GM23338 (cell line): ENCODE results near the gene SLC39A11. TPM values are rescaled to one million over a fixed set of nuclear protein-coding genes. Genes with fewer than 3 reads are reported as not detected.

Experiments used
- ATAC-seq: fragments of 200-7000 bp; cut with Tn5 transposase; 3 replicates; pipeline ENCODE4 v1.9.1; 2020
- DNase-seq: peaks from one replicate; pipeline ENCODE4 v3.0.0-alpha.2; 2015; ENCODE audit warnings: low spot score
- H2AFZ ChIP-seq: fragments of 200-600 bp; sonication (generic); 2 replicates; pipeline ENCODE4 v1.8.0; 2016; ENCODE audit warnings: antibody characterized with exemption, mild to moderate bottlenecking, moderate library complexity
- H3F3A ChIP-seq: fragments of 200-600 bp; sonication (generic); replicated peaks from 2 replicates; pipeline ENCODE4 v1.8.0; 2017; ENCODE audit warnings: antibody characterized with exemption, mixed run types, low read depth
- H3K27ac ChIP-seq: fragments of 200-600 bp; sonication (generic); 2 replicates; pipeline ENCODE4 v1.6.1; 2016; ENCODE audit warnings: low read depth
- H3K27me3 ChIP-seq: fragments of 200-600 bp; sonication (generic); 2 replicates; pipeline ENCODE4 v1.8.0; 2016; ENCODE audit warnings: mild to moderate bottlenecking, mixed run types, moderate library complexity; ENCODE audit not compliant: insufficient read depth
- H3K36me3 ChIP-seq: fragments of 200-600 bp; sonication (generic); 2 replicates; pipeline ENCODE4 v1.8.0; 2016; ENCODE audit warnings: mild to moderate bottlenecking; ENCODE audit not compliant: insufficient read depth
- H3K4me1 ChIP-seq: fragments of 200-600 bp; sonication (generic); 2 replicates; pipeline ENCODE4 v1.8.0; 2016; ENCODE audit warnings: mild to moderate bottlenecking, moderate library complexity; ENCODE audit not compliant: insufficient read depth
- H3K4me2 ChIP-seq: fragments of 200-600 bp; sonication (generic); 2 replicates; pipeline ENCODE4 v1.7.1; 2017; ENCODE audit warnings: mixed run types
- H3K4me3 ChIP-seq: fragments of 200-600 bp; sonication (generic); 2 replicates; pipeline ENCODE4 v1.6.1; 2016; ENCODE audit warnings: mixed run types
- H3K79me2 ChIP-seq: fragments of 200-600 bp; sonication (generic); replicated peaks from 2 replicates; pipeline ENCODE4 v1.8.0; 2017; ENCODE audit warnings: mild to moderate bottlenecking; ENCODE audit not compliant: insufficient read depth
- H3K9me2 ChIP-seq: fragments of 200-600 bp; sonication (generic); 2 replicates; pipeline ENCODE4 v1.8.0; 2017; ENCODE audit not compliant: insufficient read depth
- H4K20me1 ChIP-seq: fragments of 200-600 bp; sonication (generic); replicated peaks from 2 replicates; pipeline ENCODE4 v1.8.0; 2017; ENCODE audit warnings: mild to moderate bottlenecking; ENCODE audit not compliant: insufficient read depth
- H3K27ac Mint-ChIP-seq: 2 replicates; pipeline ENCODE4 v1.8.0; 2020; ENCODE audit warnings: inconsistent platforms, mild to moderate bottlenecking, moderate library complexity, mixed read lengths
- H3K27me3 Mint-ChIP-seq: 3 replicates; pipeline ENCODE4 v1.8.0; 2022; ENCODE audit warnings: low read depth, mild to moderate bottlenecking, moderate library complexity, mixed read lengths, inconsistent platforms; ENCODE audit not compliant: insufficient read depth, poor library complexity
- H3K36me3 Mint-ChIP-seq: 3 replicates; pipeline ENCODE4 v1.8.0; 2021; ENCODE audit warnings: low read depth, mild to moderate bottlenecking, inconsistent platforms, moderate library complexity, mixed read lengths
- H3K4me1 Mint-ChIP-seq: 3 replicates; pipeline ENCODE4 v1.8.0; 2020; ENCODE audit warnings: mild to moderate bottlenecking, inconsistent platforms, mixed read lengths
- H3K4me3 Mint-ChIP-seq: 3 replicates; pipeline ENCODE4 v1.8.0; 2021; ENCODE audit warnings: moderate library complexity, mild to moderate bottlenecking, inconsistent platforms, mixed read lengths
- H3K9me3 Mint-ChIP-seq: 3 replicates; pipeline ENCODE4 v1.8.0; 2020; ENCODE audit warnings: moderate library complexity, mild to moderate bottlenecking, inconsistent platforms, mixed read lengths
- CREB1 ChIP-seq: fragments of 250-450 bp; sonication (Bioruptor Pico); IDR thresholded peaks from 2 replicates; pipeline ENCODE4 v1.5.0; 2020; ENCODE audit warnings: low read depth, mild to moderate bottlenecking, moderate library complexity
- CTCF ChIP-seq, 2 experiments: fragments of 200-600 bp in 1 of 2; sonication (generic) in 1 of 2; conservative IDR thresholded peaks; 2 replicates each; pipeline versions ENCODE4 v1.5.1 to v1.6.1; 2016 to 2017; ENCODE audit warnings: antibody characterized with exemption in 2 of 2, low read depth in 2 of 2, mild to moderate bottlenecking in 2 of 2, moderate library complexity in 1 of 2
- ETS1 ChIP-seq: IDR thresholded peaks from 2 replicates; pipeline ENCODE4 v1.6.1; 2016; ENCODE audit warnings: antibody characterized with exemption
- EZH2phosphoT487 ChIP-seq: fragments of 200-600 bp; sonication (generic); IDR thresholded peaks from one replicate; pipeline ENCODE4 v1.8.1; 2018; ENCODE audit warnings: antibody characterized with exemption; ENCODE audit not compliant: unreplicated experiment
- JUNB ChIP-seq: IDR thresholded peaks from one replicate; pipeline ENCODE4 v1.6.1; 2016; ENCODE audit warnings: antibody characterized with exemption; ENCODE audit not compliant: unreplicated experiment
- NANOG ChIP-seq: IDR thresholded peaks from 2 replicates; pipeline ENCODE4 v1.6.1; 2016; ENCODE audit warnings: antibody characterized with exemption, borderline replicate concordance
- POLR2AphosphoS5 ChIP-seq: IDR thresholded peaks from 2 replicates; pipeline ENCODE4 v1.6.1; 2016; ENCODE audit warnings: antibody characterized with exemption, low read depth
- STAT1 ChIP-seq: IDR thresholded peaks from one replicate; pipeline ENCODE4 v1.6.1; 2016; ENCODE audit warnings: antibody characterized with exemption; ENCODE audit not compliant: unreplicated experiment
- ZNF114 ChIP-seq: fragments of 250-450 bp; sonication (Bioruptor Pico); IDR thresholded peaks from 2 replicates; pipeline ENCODE4 v1.5.0; 2020; ENCODE audit warnings: mild to moderate bottlenecking, moderate library complexity
- ZNF331 ChIP-seq: fragments of 250-450 bp; sonication (Bioruptor Pico); IDR thresholded peaks from 2 replicates; pipeline ENCODE4 v1.5.0; 2020; ENCODE audit warnings: low read depth, mild to moderate bottlenecking, moderate library complexity
- polyA plus RNA-seq: library from polyadenylated mRNA; unstranded; fragments of >200 nt; fragmentation: Nextera tagmentation; extraction: Ambion mirVana; gene quantifications from 2 replicates; pipeline ENCODE4 v1.2.1, GENCODE V29; 2016
- total RNA-seq: library from RNA; depleted of rRNA; stranded (reverse); fragments of >200 nt; shearing (Covaris generic); gene quantifications from 2 replicates; pipeline ENCODE4 v1.2.3, GENCODE V29; 2014
- TF ChIP-seq, protein P1 (sequence below): IDR thresholded peaks from one replicate; pipeline ENCODE4 v1.6.1; 2018; ENCODE audit warnings: antibody characterized with exemption; ENCODE audit not compliant: unreplicated experiment

SLC39A11 gene
- total and polyA plus RNA-seq, 2 experiments from 2014 or later = 10.8 to 18.1 TPM

DNA sequence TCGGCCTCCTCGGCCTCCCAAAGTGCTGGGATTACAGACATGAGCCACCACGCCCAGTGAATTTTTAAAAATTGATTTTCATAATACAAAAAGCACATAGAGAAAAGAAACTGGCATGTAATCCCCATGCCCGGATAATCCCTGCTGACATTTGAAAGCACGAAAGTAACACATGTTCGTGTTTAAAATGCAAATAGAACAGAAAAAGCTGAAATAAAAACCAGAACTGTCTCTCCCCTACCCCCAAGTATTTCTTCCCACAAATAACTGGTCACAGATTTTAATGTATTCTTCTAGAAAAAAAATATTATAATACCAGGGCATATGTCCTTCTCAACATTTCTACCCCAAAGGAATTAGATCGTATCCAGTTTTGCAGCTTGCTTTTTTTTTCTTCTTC is 222.9 kb downstream of the SLC39A11 start (continued):
- TF ChIP-seq CREB1 (CRISPR knock-in tag) = no peak
- no peak for TF ChIP-seq ZNF331 (CRISPR knock-in tag)

DNA sequence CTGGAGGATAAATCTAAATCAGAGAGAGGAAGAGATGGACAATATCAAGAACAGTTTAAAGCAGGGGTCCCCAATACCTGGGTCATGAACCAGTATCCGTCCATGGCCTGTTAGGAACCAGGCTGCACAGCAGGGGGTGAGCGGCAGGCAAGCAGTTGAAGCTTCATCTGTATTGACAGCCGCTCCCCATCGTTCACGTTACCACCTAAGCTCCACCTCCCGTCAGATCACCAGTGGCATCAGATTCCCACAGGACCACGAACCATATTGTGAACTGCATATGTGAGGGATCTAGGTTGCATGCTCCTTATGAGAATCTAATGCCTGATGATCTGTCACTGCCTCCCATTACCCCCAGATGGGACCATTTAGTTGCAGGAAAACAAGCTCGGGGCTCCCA is 226.5 kb downstream of the SLC39A11 start:
- no peak overlapping the region for H3K4me3 Mint-ChIP-seq
- Histone ChIP-seq H3K4me3 (no peak overlapping the region), H3K79me2 (no peaks in the 10 kb centered on the region), H3K4me2 (no peak overlapping the region), H3K27ac (no peak overlapping the region), H3K27me3 (no peaks in the 10 kb centered on the region), H3K36me3 (no peaks in the 10 kb centered on the region), H3F3A (no peaks in the 10 kb centered on the region), H2AFZ (no peak overlapping the region), H4K20me1 (no peaks in the 10 kb centered on the region), H3K9me2 (no peaks in the 10 kb centered on the region), H3K4me1 (no peaks in the 10 kb centered on the region)
- peaks cover 19% of the 10 kb centered on the region for H3K9me3 Mint-ChIP-seq
- DNase-seq (no peak), ATAC-seq (no peak)
- H3K4me1 Mint-ChIP-seq = 0 out of 3 replicates have a peak, but pooled peaks cover 4% of the 10 kb centered on the region
- no peak overlapping the region for H3K27ac Mint-ChIP-seq
- H3K36me3 Mint-ChIP-seq = peaks cover 11% of the 10 kb centered on the region; the same call in 2 of the 3 replicates
- H3K27me3 Mint-ChIP-seq = peaks cover 3% of the 10 kb centered on the region
- TF ChIP-seq CTCF (conservative IDR thresholded peaks at IDR 0.05; ENCODE audit: low read depth in 2 of 2) (no peak), STAT1 (no peak), JUNB (no peak), ETS1 (no peak), NANOG (no peak), ZNF331 (CRISPR knock-in tag) (no peak), ZNF114 (CRISPR knock-in tag) (no peak), EZH2phosphoT487 (no peak), POLR2AphosphoS5 (no peak), CREB1 (CRISPR knock-in tag) (no peak)
- TF ChIP-seq, protein P1, sequence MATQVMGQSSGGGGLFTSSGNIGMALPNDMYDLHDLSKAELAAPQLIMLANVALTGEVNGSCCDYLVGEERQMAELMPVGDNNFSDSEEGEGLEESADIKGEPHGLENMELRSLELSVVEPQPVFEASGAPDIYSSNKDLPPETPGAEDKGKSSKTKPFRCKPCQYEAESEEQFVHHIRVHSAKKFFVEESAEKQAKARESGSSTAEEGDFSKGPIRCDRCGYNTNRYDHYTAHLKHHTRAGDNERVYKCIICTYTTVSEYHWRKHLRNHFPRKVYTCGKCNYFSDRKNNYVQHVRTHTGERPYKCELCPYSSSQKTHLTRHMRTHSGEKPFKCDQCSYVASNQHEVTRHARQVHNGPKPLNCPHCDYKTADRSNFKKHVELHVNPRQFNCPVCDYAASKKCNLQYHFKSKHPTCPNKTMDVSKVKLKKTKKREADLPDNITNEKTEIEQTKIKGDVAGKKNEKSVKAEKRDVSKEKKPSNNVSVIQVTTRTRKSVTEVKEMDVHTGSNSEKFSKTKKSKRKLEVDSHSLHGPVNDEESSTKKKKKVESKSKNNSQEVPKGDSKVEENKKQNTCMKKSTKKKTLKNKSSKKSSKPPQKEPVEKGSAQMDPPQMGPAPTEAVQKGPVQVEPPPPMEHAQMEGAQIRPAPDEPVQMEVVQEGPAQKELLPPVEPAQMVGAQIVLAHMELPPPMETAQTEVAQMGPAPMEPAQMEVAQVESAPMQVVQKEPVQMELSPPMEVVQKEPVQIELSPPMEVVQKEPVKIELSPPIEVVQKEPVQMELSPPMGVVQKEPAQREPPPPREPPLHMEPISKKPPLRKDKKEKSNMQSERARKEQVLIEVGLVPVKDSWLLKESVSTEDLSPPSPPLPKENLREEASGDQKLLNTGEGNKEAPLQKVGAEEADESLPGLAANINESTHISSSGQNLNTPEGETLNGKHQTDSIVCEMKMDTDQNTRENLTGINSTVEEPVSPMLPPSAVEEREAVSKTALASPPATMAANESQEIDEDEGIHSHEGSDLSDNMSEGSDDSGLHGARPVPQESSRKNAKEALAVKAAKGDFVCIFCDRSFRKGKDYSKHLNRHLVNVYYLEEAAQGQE = no peak
